Activated CD8-positive, alpha-beta T cell treated with anti-CD3 and anti-CD28 coated beads for 36 hours (primary cell): ENCODE results near the gene NAALAD2. TPM values are rescaled to one million over a fixed set of nuclear protein-coding genes. Genes with fewer than 3 reads are reported as not detected.
"Not testable (repeated sequence)": the region's sequence is repeated elsewhere in the genome, so short reads cannot be mapped to it uniquely, and the experiment has no call there.

Source experiments
- ATAC-seq: fragments of 200-7000 bp; cut with Tn5 transposase; one replicate; pipeline ENCODE4 v1.10.0; 2021; ENCODE audit warnings: mild to moderate bottlenecking, moderate library complexity
- CTCF ChIA-PET: fragments of 350-600 bp; sonication (Branson Sonifier 250); formaldehyde crosslinking; loops from one replicate; lab custom pipeline; 2021; ENCODE audit warnings: antibody characterized with exemption; lab: Charles Lee
- POLR2A ChIA-PET: fragments of 350-600 bp; sonication (Branson Sonifier 250); formaldehyde crosslinking; loops from one replicate; lab custom pipeline; 2021; ENCODE audit warnings: antibody characterized with exemption; lab: Charles Lee
- DNase-seq: peaks from one replicate; pipeline ENCODE4 v3.0.0-alpha.2; 2020
- H3K27ac Mint-ChIP-seq: one replicate; pipeline ENCODE4 v1.8.0; 2021; ENCODE audit warnings: mild to moderate bottlenecking, mixed read lengths
- H3K27me3 Mint-ChIP-seq: one replicate; pipeline ENCODE4 v1.8.0; 2021; ENCODE audit warnings: mixed read lengths
- H3K36me3 Mint-ChIP-seq: one replicate; pipeline ENCODE4 v1.8.0; 2021; ENCODE audit warnings: low read depth, mixed read lengths
- H3K4me1 Mint-ChIP-seq: one replicate; pipeline ENCODE4 v1.8.0; 2021; ENCODE audit warnings: low read depth, mixed read lengths
- H3K4me3 Mint-ChIP-seq: one replicate; pipeline ENCODE4 v1.8.0; 2021; ENCODE audit warnings: mild to moderate bottlenecking, moderate library complexity, mixed read lengths
- H3K9me3 Mint-ChIP-seq: one replicate; pipeline ENCODE4 v1.8.0; 2021; ENCODE audit warnings: mixed read lengths
- intact Hi-C: fragments of 100-400 bp; cut with micrococcal nuclease; formaldehyde crosslinking; loops from one replicate; pipeline ENCODE4 v1.10.0; 2022
- total RNA-seq, 2 experiments: library from RNA; stranded (reverse); gene quantifications; one replicate each; pipeline ENCODE4 v1.2.3, GENCODE V29; 2021
- TF ChIP-seq, protein P1 (sequence below): fragments of 200-600 bp; IDR thresholded peaks from one replicate; pipeline ENCODE4 v1.8.0; 2022; ENCODE audit warnings: antibody characterized with exemption, mild to moderate bottlenecking

NAALAD2 gene
- total RNA-seq, 2 experiments from 2014 or later, result not detected

DNA sequence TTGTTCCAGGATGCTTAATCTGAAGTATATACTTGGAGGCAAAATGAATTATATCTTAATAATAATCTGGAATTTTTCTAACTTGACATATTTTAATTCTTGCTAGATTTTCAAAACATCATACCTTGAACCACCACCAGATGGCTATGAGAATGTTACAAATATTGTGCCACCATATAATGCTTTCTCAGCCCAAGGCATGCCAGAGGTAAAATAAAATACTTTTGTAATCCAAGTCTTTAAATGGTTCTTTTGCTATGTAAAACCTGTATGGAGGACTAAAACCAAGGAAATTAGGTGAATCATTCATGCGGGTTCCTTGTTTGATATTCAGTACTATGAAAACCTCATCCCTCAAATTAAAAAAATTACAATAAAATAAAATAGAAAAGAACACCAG is 14.4 kb downstream of the NAALAD2 start:
- CTCF ChIA-PET, result no interaction called here
- H3K9me3 Mint-ChIP-seq, result no peaks in the 10 kb centered on the region

DNA sequence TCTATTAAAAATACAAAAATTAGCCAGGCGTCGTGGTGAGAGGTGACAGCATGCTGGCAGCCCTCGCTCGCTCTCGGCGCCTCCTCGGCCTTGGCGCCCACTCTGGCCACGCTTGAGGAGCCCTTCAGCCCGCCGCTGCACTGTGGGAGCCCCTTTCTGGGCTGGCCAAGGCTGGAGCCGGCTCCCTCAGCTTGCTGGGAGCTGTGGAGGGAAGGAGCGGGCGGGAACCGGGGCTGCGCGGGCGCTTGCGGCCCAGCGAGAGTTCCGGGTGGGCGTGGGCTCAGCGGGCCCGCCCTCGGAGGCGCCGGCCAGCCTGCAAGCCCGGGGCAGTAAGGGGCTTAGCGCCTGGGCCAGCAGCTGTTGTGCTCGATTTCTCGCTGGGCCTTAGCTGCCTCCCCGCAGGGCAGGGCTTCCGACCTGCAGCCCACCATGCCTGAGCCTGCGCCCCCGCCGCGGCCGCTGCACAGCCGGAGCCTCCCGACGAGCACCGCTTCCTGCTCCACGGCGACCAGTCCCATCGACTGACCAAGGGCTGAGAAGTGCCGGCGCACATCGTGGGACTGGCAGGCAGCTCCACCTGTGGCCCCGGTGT is 32.6 kb downstream of the NAALAD2 start:
- CTCF ChIA-PET, H3K36me3 Mint-ChIP-seq, H3K27ac Mint-ChIP-seq, H3K4me3 Mint-ChIP-seq, H3K9me3 Mint-ChIP-seq, H3K4me1 Mint-ChIP-seq, H3K27me3 Mint-ChIP-seq, DNase-seq, ATAC-seq, intact Hi-C loops, POLR2A ChIA-PET: not testable (repeated sequence)

More for the DNA sequence above, 14.4 kb downstream of the NAALAD2 start:
- Mint-ChIP-seq H3K4me1 (no peaks in the 10 kb centered on the region), H3K27ac (no peak overlapping the region), H3K4me3 (no peak overlapping the region), H3K36me3 (no peaks in the 10 kb centered on the region), H3K27me3 (peaks cover 4% of the 10 kb centered on the region)
- ATAC-seq (no peak), DNase-seq (no peak)
- POLR2A ChIA-PET, result no interaction called here
- intact Hi-C loops, result no loop called here
- TF ChIP-seq, protein P1, sequence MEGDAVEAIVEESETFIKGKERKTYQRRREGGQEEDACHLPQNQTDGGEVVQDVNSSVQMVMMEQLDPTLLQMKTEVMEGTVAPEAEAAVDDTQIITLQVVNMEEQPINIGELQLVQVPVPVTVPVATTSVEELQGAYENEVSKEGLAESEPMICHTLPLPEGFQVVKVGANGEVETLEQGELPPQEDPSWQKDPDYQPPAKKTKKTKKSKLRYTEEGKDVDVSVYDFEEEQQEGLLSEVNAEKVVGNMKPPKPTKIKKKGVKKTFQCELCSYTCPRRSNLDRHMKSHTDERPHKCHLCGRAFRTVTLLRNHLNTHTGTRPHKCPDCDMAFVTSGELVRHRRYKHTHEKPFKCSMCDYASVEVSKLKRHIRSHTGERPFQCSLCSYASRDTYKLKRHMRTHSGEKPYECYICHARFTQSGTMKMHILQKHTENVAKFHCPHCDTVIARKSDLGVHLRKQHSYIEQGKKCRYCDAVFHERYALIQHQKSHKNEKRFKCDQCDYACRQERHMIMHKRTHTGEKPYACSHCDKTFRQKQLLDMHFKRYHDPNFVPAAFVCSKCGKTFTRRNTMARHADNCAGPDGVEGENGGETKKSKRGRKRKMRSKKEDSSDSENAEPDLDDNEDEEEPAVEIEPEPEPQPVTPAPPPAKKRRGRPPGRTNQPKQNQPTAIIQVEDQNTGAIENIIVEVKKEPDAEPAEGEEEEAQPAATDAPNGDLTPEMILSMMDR, result peak; percentile 11

DNA sequence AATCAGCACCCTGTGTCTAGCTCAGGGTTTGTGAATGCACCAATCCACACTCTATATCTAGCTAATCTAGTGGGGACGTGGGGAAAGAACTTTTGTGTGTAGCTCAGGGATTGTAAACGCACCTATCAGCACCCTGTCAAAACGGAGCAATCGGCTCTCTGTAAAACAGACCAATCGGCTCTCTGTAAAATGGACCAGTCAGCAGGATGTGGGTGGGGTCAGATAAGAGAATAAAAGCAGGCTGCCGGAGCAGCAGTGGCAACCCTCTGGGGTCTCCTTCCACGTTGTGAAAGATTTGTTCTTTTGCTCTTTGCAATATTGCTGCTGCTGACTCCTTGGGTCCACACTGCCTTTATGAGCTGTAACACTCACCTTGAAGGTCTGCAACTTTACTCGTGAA is 33.2 kb downstream of the NAALAD2 start:
- CTCF ChIA-PET, H3K27me3 Mint-ChIP-seq, H3K27ac Mint-ChIP-seq, ATAC-seq, POLR2A ChIA-PET, H3K9me3 Mint-ChIP-seq, intact Hi-C loops, H3K36me3 Mint-ChIP-seq, DNase-seq, H3K4me3 Mint-ChIP-seq, H3K4me1 Mint-ChIP-seq: not testable (repeated sequence)

DNA sequence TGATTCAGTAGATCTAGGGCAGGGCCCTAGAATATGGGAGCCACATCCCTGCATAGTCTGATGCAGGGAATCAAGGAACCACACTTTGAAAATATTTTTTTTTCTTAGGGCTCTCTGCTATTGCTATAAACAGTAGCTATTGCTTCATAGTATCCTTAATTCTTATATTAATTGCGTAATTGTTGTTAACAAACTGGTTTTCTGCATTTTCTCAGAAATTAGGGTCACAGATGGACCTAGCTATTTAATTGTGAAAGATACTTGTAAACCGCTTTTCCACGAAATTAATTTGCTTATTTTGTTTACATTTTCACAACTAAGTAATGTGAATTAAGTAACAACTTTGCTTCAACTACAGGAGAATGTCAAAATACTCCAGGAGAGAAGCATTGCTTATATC is 34.1 kb downstream of the NAALAD2 start:
- intact Hi-C loops, result no loop called here
- TF ChIP-seq, protein P1, result no peak
- Mint-ChIP-seq H3K4me3 (no peak overlapping the region), H3K4me1 (no peaks in the 10 kb centered on the region), H3K9me3 (no peaks in the 10 kb centered on the region), H3K27me3 (peaks cover 9% of the 10 kb centered on the region), H3K27ac (no peak overlapping the region), H3K36me3 (no peaks in the 10 kb centered on the region)
- POLR2A ChIA-PET, result no interaction called here
- CTCF ChIA-PET, result no interaction called here
- no peak for DNase-seq
- no peak for ATAC-seq

DNA sequence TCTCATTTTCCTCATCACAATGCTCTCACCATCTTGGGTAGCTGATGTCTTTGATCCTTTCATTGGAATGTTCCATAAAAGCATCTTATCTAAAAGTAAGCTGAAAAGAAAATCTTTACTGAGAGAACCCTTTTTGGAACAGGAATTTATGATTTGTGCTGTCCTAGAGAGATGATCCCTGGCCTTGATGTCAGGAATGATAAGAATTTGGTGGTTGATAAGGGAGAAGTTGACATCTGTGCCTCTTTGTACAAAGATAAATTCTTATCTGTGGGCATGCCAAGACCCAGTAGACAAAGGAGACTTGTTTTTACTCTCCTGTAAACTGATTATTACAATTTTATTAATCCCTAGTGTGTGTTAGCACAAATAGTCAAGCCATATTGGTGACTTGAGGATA is 36.9 kb downstream of the NAALAD2 start:
- Mint-ChIP-seq H3K27me3 (peaks cover 7% of the 10 kb centered on the region), H3K4me3 (no peak overlapping the region), H3K4me1 (no peaks in the 10 kb centered on the region), H3K9me3 (no peaks in the 10 kb centered on the region), H3K36me3 (no peaks in the 10 kb centered on the region), H3K27ac (no peak overlapping the region)
- TF ChIP-seq, protein P1, result no peak
- POLR2A ChIA-PET, result no interaction called here
- ATAC-seq (no peak), DNase-seq (no peak)
- intact Hi-C loops, result no loop called here
- CTCF ChIA-PET, result interaction anchor here (1.7 kb wide), 1 partner anchor 33 kb away, joined by 4 read pairs; no protein-coding TSS in a partner anchor

DNA sequence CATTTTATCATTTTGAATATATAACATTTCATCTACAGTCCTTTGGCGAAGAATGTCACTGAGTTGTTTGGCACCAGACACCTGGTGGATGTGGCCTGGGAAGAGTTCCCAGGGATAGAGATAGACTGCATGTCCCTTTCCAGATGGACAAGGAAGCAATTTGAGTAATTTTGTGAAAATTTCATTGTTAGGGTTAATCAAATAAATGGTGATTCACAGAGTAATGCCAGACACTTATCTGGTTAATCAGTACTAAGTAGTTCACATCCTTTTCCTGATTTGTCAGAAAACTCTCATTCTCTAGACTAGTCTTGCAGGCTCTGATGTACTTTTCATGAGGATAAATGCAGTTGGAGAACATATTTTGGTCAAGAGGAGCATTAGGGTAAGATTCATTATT is 41.6 kb downstream of the NAALAD2 start:
- ATAC-seq (no peak), DNase-seq (no peak)
- TF ChIP-seq, protein P1, result no peak
- ChIA-PET POLR2A (no interaction called here), CTCF (no interaction called here)
- Mint-ChIP-seq H3K27me3 (peaks cover 6% of the 10 kb centered on the region), H3K36me3 (no peaks in the 10 kb centered on the region), H3K27ac (no peak overlapping the region), H3K4me3 (no peak overlapping the region), H3K4me1 (no peaks in the 10 kb centered on the region), H3K9me3 (no peaks in the 10 kb centered on the region)
- intact Hi-C loops, result no loop called here
